Measurements from ENCODE around the gene DPYD. TPM values are rescaled to one million over a fixed set of nuclear protein-coding genes. Genes with fewer than 3 reads are reported as not detected.

DPYD gene
- total and polyA plus RNA-seq, 10 of the 15 experiments (the other 5 are each of a cell fraction or from before 2014, with no cell fraction given), result 5.7 to 23.8 (median 10.2) TPM

DNA sequence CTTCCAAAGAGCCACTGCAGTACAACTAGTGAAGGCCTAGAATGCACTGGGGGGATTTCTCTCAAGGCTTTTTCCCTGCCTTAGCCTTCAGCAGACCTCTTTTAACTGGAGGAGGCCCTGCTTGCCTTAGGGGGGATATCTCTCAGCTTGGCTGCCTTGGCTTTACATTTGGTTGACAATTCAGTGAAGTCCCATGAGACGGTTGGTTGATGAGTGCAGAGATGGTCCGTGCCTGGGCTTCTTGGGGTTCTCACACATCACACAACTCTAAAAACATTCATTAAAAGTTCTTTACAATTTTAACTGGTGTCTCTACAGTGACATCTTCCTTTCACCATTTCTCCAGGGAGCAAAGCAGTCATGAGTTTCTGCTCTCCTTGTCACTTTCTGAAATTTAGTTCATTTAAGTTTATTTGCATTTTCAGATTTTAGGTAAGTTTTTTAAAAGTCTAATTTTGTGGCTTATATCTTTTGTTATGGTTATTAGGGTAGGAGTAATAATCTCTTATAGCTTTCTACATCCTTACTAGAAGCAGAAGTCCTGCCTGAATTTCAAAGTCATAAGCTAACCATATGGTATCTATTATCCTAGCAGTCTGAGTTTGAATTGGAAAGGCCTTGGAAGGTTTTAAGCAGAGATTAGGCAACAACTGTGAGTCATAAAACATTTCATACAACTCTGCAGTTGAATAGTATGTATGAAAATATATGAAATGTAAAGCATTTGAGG lies 487.6 kb downstream of the DPYD start:
- no peak overlapping the region for H3K9ac ChIP-seq (ENCODE audit: control insufficient read depth, insufficient read depth, low read length)
- no peaks in the 10 kb centered on the region for H3K36me3 ChIP-seq (ENCODE audit: control insufficient read depth in 2 of 2, insufficient read depth in 2 of 2, low read length in 1 of 2)
- no peak overlapping the region for H3K4me2 ChIP-seq (ENCODE audit: control insufficient read depth, insufficient read depth)
- TF ChIP-seq, protein P1, sequence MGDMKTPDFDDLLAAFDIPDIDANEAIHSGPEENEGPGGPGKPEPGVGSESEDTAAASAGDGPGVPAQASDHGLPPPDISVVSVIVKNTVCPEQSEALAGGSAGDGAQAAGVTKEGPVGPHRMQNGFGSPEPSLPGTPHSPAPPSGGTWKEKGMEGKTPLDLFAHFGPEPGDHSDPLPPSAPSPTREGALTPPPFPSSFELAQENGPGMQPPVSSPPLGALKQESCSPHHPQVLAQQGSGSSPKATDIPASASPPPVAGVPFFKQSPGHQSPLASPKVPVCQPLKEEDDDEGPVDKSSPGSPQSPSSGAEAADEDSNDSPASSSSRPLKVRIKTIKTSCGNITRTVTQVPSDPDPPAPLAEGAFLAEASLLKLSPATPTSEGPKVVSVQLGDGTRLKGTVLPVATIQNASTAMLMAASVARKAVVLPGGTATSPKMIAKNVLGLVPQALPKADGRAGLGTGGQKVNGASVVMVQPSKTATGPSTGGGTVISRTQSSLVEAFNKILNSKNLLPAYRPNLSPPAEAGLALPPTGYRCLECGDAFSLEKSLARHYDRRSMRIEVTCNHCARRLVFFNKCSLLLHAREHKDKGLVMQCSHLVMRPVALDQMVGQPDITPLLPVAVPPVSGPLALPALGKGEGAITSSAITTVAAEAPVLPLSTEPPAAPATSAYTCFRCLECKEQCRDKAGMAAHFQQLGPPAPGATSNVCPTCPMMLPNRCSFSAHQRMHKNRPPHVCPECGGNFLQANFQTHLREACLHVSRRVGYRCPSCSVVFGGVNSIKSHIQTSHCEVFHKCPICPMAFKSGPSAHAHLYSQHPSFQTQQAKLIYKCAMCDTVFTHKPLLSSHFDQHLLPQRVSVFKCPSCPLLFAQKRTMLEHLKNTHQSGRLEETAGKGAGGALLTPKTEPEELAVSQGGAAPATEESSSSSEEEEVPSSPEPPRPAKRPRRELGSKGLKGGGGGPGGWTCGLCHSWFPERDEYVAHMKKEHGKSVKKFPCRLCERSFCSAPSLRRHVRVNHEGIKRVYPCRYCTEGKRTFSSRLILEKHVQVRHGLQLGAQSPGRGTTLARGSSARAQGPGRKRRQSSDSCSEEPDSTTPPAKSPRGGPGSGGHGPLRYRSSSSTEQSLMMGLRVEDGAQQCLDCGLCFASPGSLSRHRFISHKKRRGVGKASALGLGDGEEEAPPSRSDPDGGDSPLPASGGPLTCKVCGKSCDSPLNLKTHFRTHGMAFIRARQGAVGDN (IDR thresholded peaks at IDR 0.05), result no peak
- TF ChIP-seq, protein P2, sequence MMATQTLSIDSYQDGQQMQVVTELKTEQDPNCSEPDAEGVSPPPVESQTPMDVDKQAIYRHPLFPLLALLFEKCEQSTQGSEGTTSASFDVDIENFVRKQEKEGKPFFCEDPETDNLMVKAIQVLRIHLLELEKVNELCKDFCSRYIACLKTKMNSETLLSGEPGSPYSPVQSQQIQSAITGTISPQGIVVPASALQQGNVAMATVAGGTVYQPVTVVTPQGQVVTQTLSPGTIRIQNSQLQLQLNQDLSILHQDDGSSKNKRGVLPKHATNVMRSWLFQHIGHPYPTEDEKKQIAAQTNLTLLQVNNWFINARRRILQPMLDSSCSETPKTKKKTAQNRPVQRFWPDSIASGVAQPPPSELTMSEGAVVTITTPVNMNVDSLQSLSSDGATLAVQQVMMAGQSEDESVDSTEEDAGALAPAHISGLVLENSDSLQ (IDR thresholded peaks at IDR 0.05), result no peak
- TF ChIP-seq, protein P3, sequence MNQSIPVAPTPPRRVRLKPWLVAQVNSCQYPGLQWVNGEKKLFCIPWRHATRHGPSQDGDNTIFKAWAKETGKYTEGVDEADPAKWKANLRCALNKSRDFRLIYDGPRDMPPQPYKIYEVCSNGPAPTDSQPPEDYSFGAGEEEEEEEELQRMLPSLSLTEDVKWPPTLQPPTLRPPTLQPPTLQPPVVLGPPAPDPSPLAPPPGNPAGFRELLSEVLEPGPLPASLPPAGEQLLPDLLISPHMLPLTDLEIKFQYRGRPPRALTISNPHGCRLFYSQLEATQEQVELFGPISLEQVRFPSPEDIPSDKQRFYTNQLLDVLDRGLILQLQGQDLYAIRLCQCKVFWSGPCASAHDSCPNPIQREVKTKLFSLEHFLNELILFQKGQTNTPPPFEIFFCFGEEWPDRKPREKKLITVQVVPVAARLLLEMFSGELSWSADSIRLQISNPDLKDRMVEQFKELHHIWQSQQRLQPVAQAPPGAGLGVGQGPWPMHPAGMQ (IDR thresholded peaks at IDR 0.05; ENCODE audit: borderline replicate concordance), result no peak
- TF ChIP-seq MEF2A (IDR thresholded peaks at IDR 0.05; ENCODE audit: insufficient read depth, low read depth, low read length) (no peak), FOXK2 (IDR thresholded peaks at IDR 0.05) (no peak), ATF7 (IDR thresholded peaks at IDR 0.05; ENCODE audit: low read depth) (no peak), CREB1 (IDR thresholded peaks at IDR 0.05; ENCODE audit: low read depth) (no peak), POU2F2 (IDR thresholded peaks at IDR 0.05; ENCODE audit: borderline replicate concordance, low read depth, low read length) (no peak), ZBED1 (IDR thresholded peaks at IDR 0.05; ENCODE audit: borderline replicate concordance) (no peak)
- H4K20me1 ChIP-seq (ENCODE audit: control insufficient read depth, insufficient read depth), result no peaks in the 10 kb centered on the region
- H3K79me2 ChIP-seq (ENCODE audit: control insufficient read depth, insufficient read depth, low read length), result no peaks in the 10 kb centered on the region
- WGBS (ENCODE audit: insufficient coverage, insufficient replicate concordance, low lambda C conversion rate, missing lambda C conversion rate), result 28% methylated on average over 2 of the region's 2 CpGs
- no peaks in the 10 kb centered on the region for H3K9me3 ChIP-seq (replicated peaks; ENCODE audit: control insufficient read depth, insufficient read depth, low read length)
- ChIA-PET SMC1A (ENCODE audit: uncharacterized antibody, unreplicated experiment) (no interaction called here), CTCF (no interaction called here), POLR2A (no interaction called here), RAD21 (ENCODE audit: unreplicated experiment) (no interaction called here)
- DNase-seq (ENCODE audit: low read depth, low spot score) (no peak), FAIRE-seq (no peak), ATAC-seq (no peak)
- in situ Hi-C loops (cut with MboI) (no loop called here), intact Hi-C loops (cut with micrococcal nuclease; ENCODE audit: unreplicated experiment) (no loop called here)
- no peak overlapping the region for H3K27ac ChIP-seq (ENCODE audit: control insufficient read depth, insufficient read depth)
- no peaks in the 10 kb centered on the region for H3K27me3 ChIP-seq (replicated peaks in 1 of 2; ENCODE audit: control insufficient read depth in 2 of 2, insufficient read depth in 2 of 2, low read length in 1 of 2)
- no TSS peak for BruUV-seq (replicated peaks)
- H3K4me3 ChIP-seq, result no peak overlapping the region
- no peak overlapping the region for H2AFZ ChIP-seq (ENCODE audit: control insufficient read depth, low read depth, low read length)
- no peaks in the 10 kb centered on the region for H3K4me1 ChIP-seq (ENCODE audit: control insufficient read depth, insufficient read depth, low read length)

Data from GM12878 (cell line).